Dermis blood vessel endothelial cell (primary cell): Measurements from ENCODE around the gene GPR160. TPM values are rescaled to one million over a fixed set of nuclear protein-coding genes. Genes with fewer than 3 reads are reported as not detected.

Experiments
- DNase-seq: peaks from one replicate; pipeline ENCODE4 v3.0.0; 2010
- total RNA-seq: library from RNA; depleted of rRNA; stranded (reverse); fragments of >200 nt; gene quantifications from 2 replicates; pipeline ENCODE4 v1.2.3, GENCODE V29; 2014

The GPR160 gene
- total RNA-seq, 1 donor from 2014 or later: 11.2 TPM

- DNase-seq: no peak
Observed at GRCh38 chr3:170075441-170076091, 37.8 kb downstream of the GPR160 start.

GRCh38 chr3:170076715-170077238 lies 39.0 kb downstream of the GPR160 start:
- DNase-seq: no peak

- DNase-seq: no peak
Observed at GRCh38 chr3:170077361-170077760, 39.6 kb downstream of the GPR160 start.

- no peak for DNase-seq
Observed at GRCh38 chr3:170078620-170079281, 41.0 kb downstream of the GPR160 start.

- no peak for DNase-seq
Observed at GRCh38 chr3:170079536-170080165, 41.9 kb downstream of the GPR160 start.

- no peak for DNase-seq
Observed at GRCh38 chr3:170080605-170081004, 42.8 kb downstream of the GPR160 start.

- DNase-seq: no peak
Observed at GRCh38 chr3:170081079-170081741, 43.4 kb downstream of the GPR160 start.

- DNase-seq: no peak
Observed at GRCh38 chr3:170083343-170083742, 45.5 kb downstream of the GPR160 start.

- no peak for DNase-seq
Observed at GRCh38 chr3:170085396-170085795, 47.6 kb downstream of the GPR160 start.

- no peak for DNase-seq
Observed at GRCh38 chr3:170089862-170090600, 52.2 kb downstream of the GPR160 start.

GRCh38 chr3:170090601-170090981 lies 52.8 kb downstream of the GPR160 start:
- no peak for DNase-seq

- no peak for DNase-seq
Observed at GRCh38 chr3:170092907-170093306, 55.1 kb downstream of the GPR160 start.

GRCh38 chr3:170095771-170096170 lies 58.0 kb downstream of the GPR160 start:
- no peak for DNase-seq

GRCh38 chr3:170096342-170096741 lies 58.5 kb downstream of the GPR160 start:
- no peak for DNase-seq

- no peak for DNase-seq
Observed at GRCh38 chr3:170098753-170099152, 61.0 kb downstream of the GPR160 start.

GRCh38 chr3:170100944-170101343 lies 63.1 kb downstream of the GPR160 start:
- no peak for DNase-seq

- DNase-seq: no peak
Observed at GRCh38 chr3:170102431-170102830, 64.6 kb downstream of the GPR160 start.

- DNase-seq: no peak
Observed at GRCh38 chr3:170107941-170108340, 70.1 kb downstream of the GPR160 start.

- no peak for DNase-seq
Observed at GRCh38 chr3:170108955-170109354, 71.2 kb downstream of the GPR160 start.

- no peak for DNase-seq
Observed at GRCh38 chr3:170109579-170110293, 71.9 kb downstream of the GPR160 start.

GRCh38 chr3:170111147-170111771 lies 73.5 kb downstream of the GPR160 start:
- no peak for DNase-seq
